ENCODE data around the gene MRPL33. TPM values are rescaled to one million over a fixed set of nuclear protein-coding genes. Genes with fewer than 3 reads are reported as not detected.

MRPL33 gene
- total and polyA plus RNA-seq, 2 of the 13 experiments (the other 11 are each of a cell fraction or from before 2014, with no cell fraction given): 69.7 to 218 TPM

GRCh38 chr2:27752551-27753237 lies 18.8 kb upstream of the MRPL33 start (continued):
- TF ChIP-seq ZNF841 (CRISPR knock-in tag; IDR thresholded peaks at IDR 0.05; ENCODE audit: borderline replicate concordance) (no peak), REXO4 (CRISPR knock-in tag; IDR thresholded peaks at IDR 0.05; ENCODE audit: borderline replicate concordance) (no peak), ZNF253 (CRISPR knock-in tag; IDR thresholded peaks at IDR 0.05; ENCODE audit: borderline replicate concordance) (no peak), ZNF598 (CRISPR knock-in tag; IDR thresholded peaks at IDR 0.05; ENCODE audit: borderline replicate concordance) (peak; percentile 58), DRAP1 (CRISPR knock-in tag; IDR thresholded peaks at IDR 0.05) (no peak), AGO1 (IDR thresholded peaks at IDR 0.05; ENCODE audit: low read depth, low read length, poor library complexity, severe bottlenecking) (no peak), U2AF2 (IDR thresholded peaks at IDR 0.05; ENCODE audit: low read depth, low read length) (0 out of 2 replicates have a peak, but pooled peaks have one; percentile 10), PAX8 (CRISPR knock-in tag; IDR thresholded peaks at IDR 0.05; ENCODE audit: borderline replicate concordance) (0 out of 2 replicates have a peak, but pooled peaks have one; percentile 81), GZF1 (CRISPR knock-in tag; IDR thresholded peaks at IDR 0.05) (no peak), FOXJ3 (CRISPR knock-in tag; IDR thresholded peaks at IDR 0.05; ENCODE audit: borderline replicate concordance) (no peak; the same call in 1 of the 2 replicates), RFX3 (CRISPR knock-in tag; IDR thresholded peaks at IDR 0.05) (no peak), DNMT1 (CRISPR knock-in tag; IDR thresholded peaks at IDR 0.05) (no peak), BCL3 (CRISPR knock-in tag; IDR thresholded peaks at IDR 0.05) (0 out of 2 replicates have a peak, but pooled peaks have one; percentile 14), EED (CRISPR knock-in tag; IDR thresholded peaks at IDR 0.05) (no peak), ZBTB8A (CRISPR knock-in tag; IDR thresholded peaks at IDR 0.05; ENCODE audit: borderline replicate concordance, low read depth) (peak; percentile 80; the same call in 1 of the 2 replicates), BRCA1 (CRISPR knock-in tag; IDR thresholded peaks at IDR 0.05) (no peak), SMC3 (IDR thresholded peaks at IDR 0.05; ENCODE audit: low read length) (no peak), EZH2 (conservative IDR thresholded peaks at IDR 0.05; ENCODE audit: low read depth, low read length) (no peak), FOSL1 (CRISPR knock-in tag; IDR thresholded peaks at IDR 0.05; ENCODE audit: borderline replicate concordance) (no peak), ZNF510 (CRISPR knock-in tag; IDR thresholded peaks at IDR 0.05; ENCODE audit: low read depth) (peak; percentile 81)
- TF ChIP-seq, protein P1, sequence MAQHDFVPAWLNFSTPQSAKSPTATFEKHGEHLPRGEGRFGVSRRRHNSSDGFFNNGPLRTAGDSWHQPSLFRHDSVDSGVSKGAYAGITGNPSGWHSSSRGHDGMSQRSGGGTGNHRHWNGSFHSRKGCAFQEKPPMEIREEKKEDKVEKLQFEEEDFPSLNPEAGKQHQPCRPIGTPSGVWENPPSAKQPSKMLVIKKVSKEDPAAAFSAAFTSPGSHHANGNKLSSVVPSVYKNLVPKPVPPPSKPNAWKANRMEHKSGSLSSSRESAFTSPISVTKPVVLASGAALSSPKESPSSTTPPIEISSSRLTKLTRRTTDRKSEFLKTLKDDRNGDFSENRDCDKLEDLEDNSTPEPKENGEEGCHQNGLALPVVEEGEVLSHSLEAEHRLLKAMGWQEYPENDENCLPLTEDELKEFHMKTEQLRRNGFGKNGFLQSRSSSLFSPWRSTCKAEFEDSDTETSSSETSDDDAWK (CRISPR knock-in tag; IDR thresholded peaks at IDR 0.05): no peak
- TF ChIP-seq, protein P2, sequence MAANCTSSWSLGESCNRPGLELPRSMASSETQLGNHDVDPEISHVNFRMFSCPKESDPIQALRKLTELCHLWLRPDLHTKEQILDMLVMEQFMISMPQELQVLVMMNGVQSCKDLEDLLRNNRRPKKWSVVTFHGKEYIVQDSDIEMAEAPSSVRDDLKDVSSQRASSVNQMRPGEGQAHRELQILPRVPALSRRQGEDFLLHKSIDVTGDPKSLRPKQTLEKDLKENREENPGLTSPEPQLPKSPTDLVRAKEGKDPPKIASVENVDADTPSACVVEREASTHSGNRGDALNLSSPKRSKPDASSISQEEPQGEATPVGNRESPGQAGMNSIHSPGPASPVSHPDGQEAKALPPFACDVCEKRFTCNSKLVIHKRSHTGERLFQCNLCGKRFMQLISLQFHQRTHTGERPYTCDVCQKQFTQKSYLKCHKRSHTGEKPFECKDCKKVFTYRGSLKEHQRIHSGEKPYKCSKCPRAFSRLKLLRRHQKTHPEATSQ (CRISPR knock-in tag; IDR thresholded peaks at IDR 0.05; ENCODE audit: borderline replicate concordance): no peak
- TF ChIP-seq, protein P3, sequence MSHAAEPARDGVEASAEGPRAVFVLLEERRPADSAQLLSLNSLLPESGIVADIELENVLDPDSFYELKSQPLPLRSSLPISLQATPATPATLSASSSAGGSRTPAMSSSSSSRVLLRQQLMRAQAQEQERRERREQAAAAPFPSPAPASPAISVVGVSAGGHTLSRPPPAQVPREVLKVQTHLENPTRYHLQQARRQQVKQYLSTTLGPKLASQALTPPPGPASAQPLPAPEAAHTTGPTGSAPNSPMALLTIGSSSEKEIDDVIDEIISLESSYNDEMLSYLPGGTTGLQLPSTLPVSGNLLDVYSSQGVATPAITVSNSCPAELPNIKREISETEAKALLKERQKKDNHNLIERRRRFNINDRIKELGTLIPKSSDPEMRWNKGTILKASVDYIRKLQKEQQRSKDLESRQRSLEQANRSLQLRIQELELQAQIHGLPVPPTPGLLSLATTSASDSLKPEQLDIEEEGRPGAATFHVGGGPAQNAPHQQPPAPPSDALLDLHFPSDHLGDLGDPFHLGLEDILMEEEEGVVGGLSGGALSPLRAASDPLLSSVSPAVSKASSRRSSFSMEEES (CRISPR knock-in tag; IDR thresholded peaks at IDR 0.05): no peak; the same call in 1 of the 2 replicates
